GM18858 (cell line): ENCODE results near the gene RPS27A.
"Not testable (repeated sequence)": the region's sequence is repeated elsewhere in the genome, so short reads cannot be mapped to it uniquely, and the experiment has no call there.

Experiments used
- ATAC-seq: cut with Tn5 transposase; IDR thresholded peaks from one replicate; pipeline ENCODE4 v1.9.1; 2021; ENCODE audit not compliant: unreplicated experiment

Gene RPS27A

DNA sequence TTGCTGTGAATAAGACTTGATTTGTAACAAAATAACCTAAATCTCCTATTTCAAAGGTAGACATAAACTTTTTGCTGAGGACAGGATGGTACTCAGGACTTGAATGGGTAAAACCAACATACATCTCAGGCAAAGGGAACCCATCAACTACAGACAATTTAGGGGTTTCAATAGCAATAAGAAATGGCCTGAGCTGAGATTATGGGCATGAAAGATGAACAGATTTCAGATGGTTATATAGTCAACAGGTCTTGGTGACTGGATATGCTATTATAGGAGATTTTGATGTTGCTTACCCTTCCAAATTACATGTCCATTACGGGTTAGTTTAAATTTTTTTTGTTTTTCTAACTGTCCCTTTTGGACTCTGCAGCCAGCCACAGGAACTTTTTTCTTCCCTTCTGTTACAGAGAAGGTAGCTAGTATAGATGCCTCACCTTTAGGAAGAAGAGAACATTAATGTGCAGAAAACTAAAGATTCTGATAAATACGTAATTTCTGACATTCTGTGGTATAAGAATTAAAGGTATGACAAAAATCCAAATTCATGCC lies 4.6 kb downstream of the RPS27A start:
- no peak for ATAC-seq

DNA sequence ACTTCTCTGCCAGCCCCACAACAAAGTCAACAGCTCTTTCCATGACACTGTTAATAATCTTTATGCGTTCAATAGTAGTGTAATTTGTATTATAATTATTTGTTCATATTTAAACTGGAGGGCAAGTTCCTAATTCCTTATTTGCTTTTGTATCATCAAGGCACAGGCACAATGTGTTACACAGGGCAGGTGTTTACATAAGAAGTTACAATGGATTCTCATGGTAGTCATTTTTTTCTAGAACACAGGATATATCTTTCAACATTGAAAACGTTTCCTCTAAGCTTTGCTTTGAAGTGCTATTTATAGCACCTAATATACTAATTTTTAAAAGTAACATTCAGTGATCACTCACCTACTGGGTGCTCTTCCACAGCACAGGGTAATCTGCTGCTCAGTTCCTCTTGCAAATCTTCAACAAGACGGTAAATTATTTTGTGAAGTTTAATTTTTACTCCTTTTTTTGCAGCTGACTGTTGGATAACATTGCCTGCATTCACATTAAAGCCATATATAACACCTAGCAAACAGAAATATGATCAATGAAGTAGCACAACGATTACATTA lies 7.3 kb downstream of the RPS27A start:
- no peak for ATAC-seq

DNA sequence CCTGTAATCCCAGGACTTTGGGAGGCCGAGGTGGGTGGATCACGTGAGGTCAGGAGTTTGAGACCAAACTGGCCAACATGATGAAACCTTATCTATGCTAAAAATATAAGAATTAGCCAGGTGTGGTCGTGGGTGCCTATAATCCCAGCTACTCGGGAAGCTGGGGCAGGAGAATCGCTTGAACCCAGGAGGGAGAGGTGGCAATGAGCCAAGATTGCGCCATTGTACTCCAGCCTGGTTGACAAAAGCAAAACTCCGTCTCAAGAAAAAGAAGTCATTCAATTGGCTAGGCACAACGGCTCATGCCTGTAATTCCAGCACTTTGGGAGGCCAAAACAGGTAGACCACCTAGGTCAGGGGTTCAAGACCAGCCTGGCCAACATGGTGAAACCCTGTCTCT lies 9.1 kb downstream of the RPS27A start:
- ATAC-seq, result not testable (repeated sequence)

DNA sequence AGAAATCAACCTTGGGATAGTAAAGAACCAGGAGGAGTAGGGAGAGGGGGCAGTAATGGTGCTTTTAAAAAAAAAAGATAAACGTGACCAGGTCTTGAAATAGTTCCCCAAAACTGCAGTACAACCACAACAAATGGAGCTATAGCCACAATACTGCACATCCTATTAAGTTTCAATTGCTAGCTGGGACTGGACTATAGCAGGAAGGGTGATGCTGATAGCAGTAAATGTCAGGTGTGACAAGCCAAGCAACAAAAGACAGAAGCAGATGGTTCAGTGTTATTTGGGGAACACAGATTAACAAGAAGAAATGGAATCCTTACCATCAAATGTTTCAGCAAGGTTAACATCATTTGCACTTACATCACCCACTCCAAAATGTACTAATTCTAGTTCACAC lies 10.1 kb downstream of the RPS27A start:
- ATAC-seq, result no peak

DNA sequence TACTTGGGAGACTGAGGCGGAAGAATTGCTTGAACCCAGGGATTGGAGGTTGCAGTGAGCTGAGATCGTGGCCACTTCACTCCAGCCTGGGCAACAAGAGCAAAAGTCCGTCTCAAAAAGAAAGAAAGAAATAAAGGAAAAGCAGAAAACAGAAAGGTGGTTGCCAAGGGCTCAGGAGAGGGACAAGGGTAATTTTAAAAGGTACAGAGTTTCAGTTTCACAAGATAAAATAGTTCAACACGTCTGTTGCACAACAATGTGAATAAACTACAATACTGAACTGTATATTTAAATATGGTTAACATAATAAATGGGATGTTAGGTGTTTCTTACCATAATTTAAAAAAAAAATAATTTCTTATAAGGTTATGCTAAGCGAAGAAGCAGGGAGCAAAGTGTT lies 12.9 kb downstream of the RPS27A start:
- no peak for ATAC-seq

DNA sequence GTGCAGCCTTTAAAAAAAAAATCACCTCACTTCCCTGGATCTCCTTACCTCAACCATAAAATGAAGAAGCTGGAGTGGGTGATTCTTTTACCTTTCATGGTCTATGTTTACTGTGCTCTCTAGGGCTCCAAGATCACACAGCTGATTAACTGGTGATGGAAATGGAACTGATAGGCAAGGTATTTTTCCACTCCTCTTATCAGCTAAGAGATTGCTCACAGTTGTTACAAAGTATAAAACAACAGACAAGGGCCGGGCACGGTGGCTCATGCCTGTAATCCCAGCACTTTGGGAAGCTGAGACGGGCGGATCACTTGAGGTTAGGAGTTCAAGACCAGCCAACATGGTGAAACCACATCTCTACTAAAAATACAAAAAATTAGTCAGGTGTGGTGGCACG lies 14.5 kb downstream of the RPS27A start:
- no peak for ATAC-seq

DNA sequence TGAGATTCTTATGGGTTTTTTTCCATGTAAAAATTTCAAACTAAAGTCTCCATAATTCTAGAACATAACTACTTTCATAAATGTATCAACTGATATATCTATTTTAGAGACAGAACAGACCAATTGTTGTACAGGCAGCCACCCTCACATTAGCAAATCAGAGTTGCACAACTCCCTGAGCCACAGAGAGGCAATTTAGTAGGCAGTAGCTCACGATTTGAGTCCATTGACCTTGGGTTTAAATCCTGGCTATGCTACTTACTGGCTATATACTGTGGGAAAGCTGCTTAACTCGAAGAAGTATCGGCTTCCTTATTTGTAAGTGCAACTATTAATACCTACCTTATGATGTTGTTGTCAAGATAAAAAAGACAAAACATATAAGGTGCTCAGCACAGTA lies 20.3 kb downstream of the RPS27A start:
- no peak for ATAC-seq

DNA sequence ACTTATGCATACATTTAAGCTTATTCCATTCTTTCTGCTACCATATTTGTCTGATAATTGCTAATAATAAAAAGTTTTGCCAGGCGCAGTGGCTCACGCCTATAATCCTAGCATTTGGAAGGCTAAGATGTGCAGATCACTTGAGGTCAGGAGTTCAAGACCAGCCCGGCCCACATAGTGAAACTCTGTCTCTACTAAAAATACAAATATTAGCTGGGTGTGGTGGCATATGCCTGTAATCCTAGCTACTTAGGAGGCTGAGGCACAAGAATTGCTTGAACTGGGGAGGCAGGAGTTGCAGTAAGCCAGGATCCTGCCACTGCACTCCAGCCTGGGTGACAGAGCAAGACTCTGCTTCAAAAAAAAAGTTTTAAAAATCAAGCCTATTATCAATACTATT lies 27.1 kb downstream of the RPS27A start:
- not testable (repeated sequence) for ATAC-seq

DNA sequence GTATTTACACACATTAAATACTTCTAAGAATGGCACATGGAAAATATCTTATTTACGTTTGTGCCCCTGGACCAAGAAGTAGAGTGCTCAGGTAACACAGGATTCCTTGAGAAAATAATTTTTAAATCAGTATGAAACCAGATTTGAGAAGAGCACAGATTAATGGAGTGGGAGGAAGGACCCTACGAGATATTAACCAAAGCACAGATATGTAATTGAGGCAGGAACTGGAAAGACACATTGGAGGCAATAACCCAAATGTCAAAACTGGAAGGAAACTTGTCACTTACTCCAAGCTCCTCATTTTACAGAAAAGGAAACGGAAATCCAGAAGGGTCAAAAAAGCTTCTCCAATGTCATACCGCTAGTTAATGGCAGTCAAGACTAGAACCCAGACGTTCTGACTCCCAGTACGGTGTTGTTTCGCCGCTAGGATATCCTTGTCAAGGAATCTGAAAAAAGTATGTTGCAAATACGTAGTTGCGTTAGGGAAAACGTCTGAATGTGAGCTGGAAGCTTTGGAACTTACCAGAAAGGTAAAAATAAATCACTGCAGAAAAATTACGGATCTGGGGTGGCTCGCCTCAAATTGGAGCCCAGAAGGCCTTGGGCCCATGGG lies 35.9 kb downstream of the RPS27A start:
- no peak for ATAC-seq

DNA sequence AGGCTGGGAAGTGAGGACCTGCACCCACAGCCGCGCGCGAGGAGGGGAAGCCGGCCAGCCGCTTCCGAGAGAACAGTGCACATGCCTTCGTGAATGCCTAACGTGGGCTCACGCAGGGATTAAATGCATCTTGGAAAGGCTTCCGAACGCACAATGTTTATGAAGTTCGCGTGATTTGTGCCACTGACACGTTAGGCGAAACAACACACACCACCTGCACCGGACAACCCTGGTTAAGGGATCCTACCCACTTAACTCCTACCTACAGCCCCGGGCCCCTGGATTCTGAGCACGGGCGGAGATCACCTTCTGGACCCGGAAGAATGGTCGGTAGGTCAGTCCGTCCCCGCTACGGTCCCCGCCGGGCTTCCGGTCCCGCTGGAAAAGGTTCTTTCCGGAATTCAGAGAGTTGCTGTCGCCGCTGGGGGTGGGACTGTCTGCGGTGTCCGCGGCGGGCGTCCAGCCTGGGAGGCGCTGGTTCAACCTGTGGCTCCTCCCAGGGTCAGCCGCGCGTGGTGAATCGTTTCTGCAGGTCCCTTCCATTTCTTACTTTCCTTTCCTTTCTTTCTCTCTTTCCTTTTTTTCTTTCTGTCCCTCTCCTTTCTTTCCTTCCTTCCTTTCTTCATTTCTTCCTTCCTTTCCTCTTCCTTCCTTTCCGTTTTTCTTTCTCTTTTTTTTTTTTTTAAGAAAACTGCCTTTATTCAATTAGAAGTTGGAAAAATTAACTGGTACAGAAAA lies 36.6 kb downstream of the RPS27A start, which contains the start of gene MTIF2:
MTIF2 (minus strand) TSS at position 325 of the 738 bp plus-strand sequence. CDS start 5,373 bp downstream, outside the sequence.
- ATAC-seq, result peak; percentile 91

DNA sequence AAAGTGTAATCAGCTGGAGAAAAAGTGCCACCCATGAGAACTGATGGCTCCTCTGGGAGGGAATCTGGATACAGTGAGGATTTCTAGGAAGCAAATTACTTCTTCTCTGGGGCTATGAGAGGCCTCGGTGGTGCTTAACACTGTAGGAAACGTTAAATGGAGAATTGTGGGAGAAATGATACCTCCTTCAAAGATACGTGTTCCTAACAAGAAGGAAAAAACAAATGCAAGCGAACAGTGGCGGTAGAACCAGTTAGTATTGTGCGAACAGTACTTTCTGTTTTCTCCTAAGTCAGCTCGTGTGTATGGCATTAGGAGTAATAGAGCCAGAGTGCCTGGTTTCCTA lies 37.1 kb downstream of the RPS27A start:
- no peak for ATAC-seq

DNA sequence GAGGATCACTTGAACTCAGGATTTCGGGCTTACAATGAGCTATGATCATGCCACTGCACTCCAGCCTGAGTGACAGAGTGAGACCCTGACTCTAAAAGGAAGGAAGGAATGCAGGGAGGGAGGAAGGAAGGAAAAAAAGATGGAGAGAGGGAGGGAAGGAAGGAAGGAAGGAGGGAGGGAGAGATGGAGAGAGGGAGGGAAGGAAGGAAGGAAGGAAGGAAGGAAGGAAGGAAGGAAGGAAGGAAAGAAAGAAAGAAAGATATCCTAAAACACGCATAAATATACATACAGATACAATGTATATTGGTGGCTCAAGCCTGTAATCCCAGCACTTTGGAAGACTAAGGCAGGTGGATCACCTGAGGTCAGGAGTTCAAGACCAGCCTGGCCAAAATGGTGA lies 41.9 kb downstream of the RPS27A start:
- not testable (repeated sequence) for ATAC-seq

DNA sequence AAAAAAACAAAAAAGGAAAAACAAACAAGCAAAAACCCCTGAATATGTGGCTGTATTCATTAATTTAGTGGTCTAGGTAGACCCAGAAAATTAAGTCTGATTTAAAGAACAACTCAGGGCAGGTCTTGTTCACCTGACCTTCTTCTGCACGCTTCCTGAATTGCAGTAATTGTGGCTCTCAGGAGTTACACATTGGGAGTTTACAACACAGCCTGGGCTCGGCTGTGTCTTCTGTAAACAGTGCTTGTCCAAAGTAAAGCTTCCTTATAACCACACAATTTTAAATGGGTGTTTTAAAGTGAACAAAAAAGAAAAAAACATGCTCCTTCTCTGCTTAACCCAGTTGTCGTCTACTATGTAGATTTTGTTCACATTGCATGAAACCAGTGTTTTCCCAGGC lies 44.8 kb downstream of the RPS27A start:
- no peak for ATAC-seq

DNA sequence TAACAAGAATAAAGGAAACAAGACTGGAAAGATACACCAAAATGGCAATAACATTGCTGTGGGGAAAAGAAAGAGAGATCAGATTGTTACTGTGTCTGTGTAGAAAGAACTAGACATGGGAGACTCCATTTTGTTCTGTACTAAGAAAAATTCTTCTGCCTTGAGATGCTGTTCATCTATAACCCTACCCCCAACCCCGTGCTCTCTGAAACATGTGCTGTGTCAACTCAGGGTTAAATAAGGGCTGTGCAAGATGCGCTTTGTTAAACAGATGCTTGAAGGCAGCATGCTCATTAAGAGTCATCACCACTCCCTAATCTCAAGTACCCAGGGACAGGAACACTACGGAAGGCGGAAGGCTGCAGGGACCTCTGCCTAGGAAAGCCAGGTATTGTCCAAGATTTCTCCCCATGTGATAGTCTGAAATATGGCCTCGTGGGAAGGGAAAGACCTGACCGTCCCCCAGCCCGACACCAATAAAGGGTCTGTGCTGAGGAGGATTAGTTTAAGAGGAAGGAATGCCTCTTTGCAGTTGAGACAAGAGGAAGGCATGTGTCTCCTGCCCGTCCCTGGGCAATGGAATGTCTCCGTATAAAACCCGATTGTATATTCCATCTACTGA lies 46.8 kb downstream of the RPS27A start:
- ATAC-seq, result not testable (repeated sequence)

DNA sequence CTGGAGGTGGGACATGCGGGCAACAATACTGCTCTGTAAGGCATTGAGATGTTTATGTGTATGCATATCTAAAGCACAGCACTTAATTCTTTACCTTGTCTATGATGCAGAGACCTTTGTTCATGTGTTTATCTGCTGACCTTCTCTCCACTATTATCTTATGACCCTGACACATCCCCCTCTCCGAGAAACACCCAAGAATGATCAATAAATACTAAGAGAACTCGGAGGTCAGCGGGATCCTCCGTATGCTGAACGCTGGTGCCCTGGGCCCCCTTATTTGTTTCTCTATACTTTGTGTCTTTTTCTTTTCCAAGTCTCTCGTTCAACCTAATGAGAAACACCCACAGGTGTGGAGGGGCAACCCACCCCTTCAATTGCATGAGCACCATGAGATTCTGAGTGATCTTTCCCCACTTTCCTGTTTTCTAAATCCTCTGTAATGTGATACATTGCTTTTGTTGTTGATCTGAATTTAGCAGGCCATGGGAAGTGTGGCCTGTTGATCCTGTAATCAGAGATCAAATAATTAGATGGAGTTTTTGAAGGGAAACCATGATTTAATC lies 47.5 kb downstream of the RPS27A start:
- ATAC-seq, result not testable (repeated sequence)

DNA sequence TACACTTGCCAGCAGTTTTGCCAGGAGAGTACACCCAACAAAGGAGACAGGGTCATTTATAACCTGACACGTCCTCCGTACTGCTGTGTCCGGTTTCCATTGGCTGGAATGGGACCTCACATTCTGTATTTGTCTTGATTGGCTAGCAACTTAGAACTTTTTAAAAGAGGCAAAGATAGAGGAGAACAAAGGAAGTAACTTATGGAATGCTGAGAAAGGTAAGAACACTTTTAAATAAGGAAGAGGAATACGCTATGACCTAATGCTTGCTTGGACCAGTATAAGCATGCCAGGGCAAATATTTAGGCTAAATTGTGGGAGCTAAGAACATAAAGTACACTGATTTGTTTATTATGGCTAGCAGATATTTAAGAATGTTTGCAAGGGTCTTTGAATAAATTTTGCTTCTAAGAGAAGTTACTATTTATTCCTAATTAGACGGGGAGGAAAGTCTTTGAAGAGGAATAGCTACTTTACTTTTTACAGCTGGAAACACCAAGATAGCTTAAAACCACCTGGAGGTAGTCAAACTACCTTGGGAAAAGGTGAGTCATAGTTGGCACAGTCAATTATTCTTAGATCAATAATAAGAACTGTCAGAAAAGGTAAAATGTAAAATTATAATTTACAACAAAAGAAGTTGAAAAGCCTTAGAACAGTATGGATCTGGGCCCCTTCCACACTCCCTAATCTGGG lies 48.5 kb downstream of the RPS27A start:
- not testable (repeated sequence) for ATAC-seq

DNA sequence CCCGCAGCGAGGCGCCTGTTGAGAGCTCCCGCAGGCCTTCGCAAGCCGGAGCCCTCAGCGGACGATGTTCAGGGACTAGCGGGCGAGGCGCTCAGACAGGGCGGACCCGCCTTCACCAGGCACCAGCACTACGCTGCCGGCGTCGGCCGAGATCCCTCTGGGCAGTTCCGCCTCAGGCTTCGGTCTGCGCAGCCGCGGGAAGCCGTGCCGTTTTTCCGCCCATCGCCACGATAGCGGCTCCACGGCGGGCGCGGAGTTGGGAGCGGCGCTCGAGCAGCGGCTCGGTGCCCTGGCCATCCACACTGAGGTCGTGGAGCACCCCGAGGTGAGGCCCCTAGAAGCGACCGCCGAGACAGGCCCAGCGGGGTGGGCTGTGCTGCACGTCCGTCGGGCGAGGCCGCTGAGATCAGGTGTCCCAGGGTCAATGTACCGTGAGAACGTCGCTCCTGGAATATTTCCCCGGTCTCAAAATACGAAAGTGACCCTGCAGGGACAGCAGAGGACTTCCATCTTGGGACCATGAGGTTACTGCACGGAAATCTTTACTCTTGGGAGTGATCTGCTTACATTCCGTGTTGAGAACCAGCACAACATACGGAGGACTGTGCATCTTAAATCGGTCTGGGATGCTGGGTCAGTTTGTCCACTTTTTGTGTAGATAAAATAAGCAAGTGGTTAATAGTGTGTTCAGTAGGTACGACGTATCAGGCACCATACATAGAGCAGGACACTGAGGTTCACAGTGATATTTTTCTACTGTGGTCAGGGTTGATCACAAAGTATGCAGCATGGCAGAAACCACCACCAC lies 49.8 kb downstream of the RPS27A start:
- peak; percentile 96 for ATAC-seq

DNA sequence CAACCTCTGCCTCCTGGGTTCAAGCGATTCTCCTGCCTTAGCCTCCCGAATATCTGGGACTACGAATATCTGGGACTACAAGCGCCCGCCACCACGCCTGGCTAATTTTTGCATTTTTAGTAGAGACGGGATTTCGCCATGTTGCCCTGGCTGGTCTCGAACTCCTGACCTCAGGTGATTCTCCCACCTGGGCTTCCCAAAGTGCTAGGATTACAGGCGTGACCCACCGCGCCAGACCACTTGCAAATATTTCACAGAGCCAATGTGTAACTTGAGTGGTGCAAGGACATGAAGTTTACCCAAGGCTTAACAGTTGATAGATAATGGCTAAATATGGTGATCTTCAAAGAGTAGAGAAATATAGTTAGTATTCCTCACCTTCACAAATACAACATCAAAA lies 50.6 kb downstream of the RPS27A start:
- ATAC-seq, result no peak
